Panc1 (cell line): ENCODE measurements around the gene THSD7A. TPM values are rescaled to one million over a fixed set of nuclear protein-coding genes. Genes with fewer than 3 reads are reported as not detected.

Experiments
- ATAC-seq: fragments of 200-7000 bp; cut with Tn5 transposase; 2 replicates; pipeline ENCODE4 v1.9.1; 2020; ENCODE audit warnings: mild to moderate bottlenecking, moderate library complexity
- BruUV-seq: library from RNA; stranded (reverse); fragments of 400-500 nt; replicated peaks from 2 replicates; lab custom pipeline; 2021; lab: Mats Ljungman, UMichigan
- CTCF ChIA-PET: fragments of 300-600 bp; sonication (Branson Sonifier 250); formaldehyde crosslinking; loops from one replicate; lab custom pipeline; 2022; ENCODE audit warnings: antibody characterized with exemption; lab: Charles Lee
- POLR2A ChIA-PET: fragments of 300-600 bp; sonication (Branson Sonifier 250); formaldehyde crosslinking; loops from one replicate; lab custom pipeline; 2022; ENCODE audit warnings: antibody characterized with exemption; lab: Charles Lee
- DNase-seq: peaks from one replicate; pipeline ENCODE4 v3.0.0-alpha.2; 2010; ENCODE audit warnings: low read depth, low spot score
- H3K27ac ChIP-seq: 2 replicates; pipeline ENCODE4 v1.5.1; 2011; ENCODE audit warnings: mild to moderate bottlenecking, low read length, inconsistent platforms
- H3K27me3 ChIP-seq: fragments of 200-500 bp; sonication (Bioruptor generic); 2 replicates; pipeline ENCODE4 v1.6.0; 2014; ENCODE audit warnings: low read length, inconsistent platforms; ENCODE audit not compliant: control insufficient read depth, insufficient read depth
- H3K36me3 ChIP-seq: fragments of 200-500 bp; sonication (Bioruptor generic); 2 replicates; pipeline ENCODE4 v1.5.1; 2014; ENCODE audit warnings: inconsistent platforms, mild to moderate bottlenecking, low read length, moderate library complexity; ENCODE audit not compliant: control insufficient read depth, insufficient read depth
- H3K4me1 ChIP-seq: 2 replicates; pipeline ENCODE4 v1.5.1; 2011; ENCODE audit warnings: inconsistent platforms, mild to moderate bottlenecking, low read length, moderate library complexity; ENCODE audit not compliant: control insufficient read depth, insufficient read depth
- H3K4me3 ChIP-seq, 2 experiments: 2 replicates each; pipeline ENCODE4 v1.5.1; 2011 to 2012; ENCODE audit warnings: low read depth in 2 of 2, low read length in 2 of 2, mild to moderate bottlenecking in 2 of 2, inconsistent platforms in 1 of 2, moderate library complexity in 1 of 2
- H3K9me3 ChIP-seq: fragments of 200-500 bp; sonication (Bioruptor generic); 2 replicates; pipeline ENCODE4 v1.5.1; 2014; ENCODE audit warnings: low read depth, mild to moderate bottlenecking, inconsistent platforms, low read length, moderate library complexity; ENCODE audit not compliant: control insufficient read depth, insufficient read depth
- POLR2AphosphoS5 ChIP-seq: IDR thresholded peaks from 2 replicates; pipeline ENCODE4 v1.6.1; 2012; ENCODE audit warnings: mild to moderate bottlenecking, low read depth, low read length, moderate library complexity
- SIN3A ChIP-seq: IDR thresholded peaks from 2 replicates; pipeline ENCODE4 v1.6.1; 2012; ENCODE audit warnings: low read depth, mild to moderate bottlenecking, low read length, moderate library complexity, borderline replicate concordance; ENCODE audit not compliant: insufficient read depth
- TCF7L2 ChIP-seq: IDR thresholded peaks from 2 replicates; pipeline ENCODE4 v1.6.1; 2011; ENCODE audit warnings: mild to moderate bottlenecking, low read depth, low read length, inconsistent platforms
- in situ Hi-C: cut with HindIII; loops from 2 replicates; pipeline ENCODE4 v1.10.0; 2016; ENCODE audit warnings: low sequenced_read_pairs, low pct_unique_long_range_greater_than_20kb
- intact Hi-C: fragments of 100-400 bp; cut with micrococcal nuclease; formaldehyde crosslinking; loops from one replicate; pipeline ENCODE4 v1.10.0; 2022; ENCODE audit not compliant: unreplicated experiment
- total RNA-seq: library from RNA; stranded (reverse); gene quantifications from one replicate; pipeline ENCODE4 v1.2.1, GENCODE V29; 2021; ENCODE audit not compliant: unreplicated experiment
- TF ChIP-seq, protein P1 (sequence below), 2 experiments: IDR thresholded peaks; 2 replicates each; pipeline ENCODE4 v1.6.1; 2011 to 2012; ENCODE audit warnings: low read depth in 2 of 2, control low read depth in 1 of 2, low read length in 1 of 2, mild to moderate bottlenecking in 1 of 2, moderate library complexity in 1 of 2; ENCODE audit not compliant: insufficient read depth in 1 of 2
- TF ChIP-seq, protein P2 (sequence below): fragments of 450-650 bp; IDR thresholded peaks from 2 replicates; pipeline ENCODE4 v1.5.1; 2017; ENCODE audit warnings: mild to moderate bottlenecking

The THSD7A gene
- total RNA-seq, 1 experiment from 2014 or later, result 38.6 TPM

DNA sequence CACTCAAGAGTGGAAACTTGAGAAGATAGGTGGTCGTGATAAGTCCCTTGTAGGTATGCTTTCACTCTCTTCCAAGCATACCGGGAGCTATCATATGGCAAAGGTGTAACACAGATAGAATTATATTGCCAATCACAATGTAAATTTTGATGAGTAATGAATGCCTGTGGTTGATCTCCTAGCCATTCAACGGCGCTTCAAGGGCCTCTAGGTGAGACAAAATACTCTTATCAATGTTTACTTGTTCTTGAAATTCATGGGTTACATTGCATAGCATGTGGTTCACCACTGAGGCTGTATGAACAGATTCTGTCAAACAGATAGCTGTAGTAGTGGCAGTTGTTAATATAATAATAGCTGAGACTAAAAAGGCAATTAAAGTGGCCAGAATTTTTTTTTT is 82.4 kb downstream of the THSD7A start:
- in situ Hi-C loops, result no loop called here
- peak; percentile 64; the same call in 1 of the 2 replicates for TF ChIP-seq TCF7L2
- TF ChIP-seq, protein P1, sequence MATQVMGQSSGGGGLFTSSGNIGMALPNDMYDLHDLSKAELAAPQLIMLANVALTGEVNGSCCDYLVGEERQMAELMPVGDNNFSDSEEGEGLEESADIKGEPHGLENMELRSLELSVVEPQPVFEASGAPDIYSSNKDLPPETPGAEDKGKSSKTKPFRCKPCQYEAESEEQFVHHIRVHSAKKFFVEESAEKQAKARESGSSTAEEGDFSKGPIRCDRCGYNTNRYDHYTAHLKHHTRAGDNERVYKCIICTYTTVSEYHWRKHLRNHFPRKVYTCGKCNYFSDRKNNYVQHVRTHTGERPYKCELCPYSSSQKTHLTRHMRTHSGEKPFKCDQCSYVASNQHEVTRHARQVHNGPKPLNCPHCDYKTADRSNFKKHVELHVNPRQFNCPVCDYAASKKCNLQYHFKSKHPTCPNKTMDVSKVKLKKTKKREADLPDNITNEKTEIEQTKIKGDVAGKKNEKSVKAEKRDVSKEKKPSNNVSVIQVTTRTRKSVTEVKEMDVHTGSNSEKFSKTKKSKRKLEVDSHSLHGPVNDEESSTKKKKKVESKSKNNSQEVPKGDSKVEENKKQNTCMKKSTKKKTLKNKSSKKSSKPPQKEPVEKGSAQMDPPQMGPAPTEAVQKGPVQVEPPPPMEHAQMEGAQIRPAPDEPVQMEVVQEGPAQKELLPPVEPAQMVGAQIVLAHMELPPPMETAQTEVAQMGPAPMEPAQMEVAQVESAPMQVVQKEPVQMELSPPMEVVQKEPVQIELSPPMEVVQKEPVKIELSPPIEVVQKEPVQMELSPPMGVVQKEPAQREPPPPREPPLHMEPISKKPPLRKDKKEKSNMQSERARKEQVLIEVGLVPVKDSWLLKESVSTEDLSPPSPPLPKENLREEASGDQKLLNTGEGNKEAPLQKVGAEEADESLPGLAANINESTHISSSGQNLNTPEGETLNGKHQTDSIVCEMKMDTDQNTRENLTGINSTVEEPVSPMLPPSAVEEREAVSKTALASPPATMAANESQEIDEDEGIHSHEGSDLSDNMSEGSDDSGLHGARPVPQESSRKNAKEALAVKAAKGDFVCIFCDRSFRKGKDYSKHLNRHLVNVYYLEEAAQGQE (IDR thresholded peaks at IDR 0.05; ENCODE audit: insufficient read depth in 1 of 2, low read depth in 2 of 2, low read length in 1 of 2), result no peak
- ATAC-seq, result peak; percentile 67
- H3K27ac ChIP-seq, result peak overlapping the region; percentile 95
- no peaks in the 10 kb centered on the region; the same call in 1 of the 2 replicates for H3K36me3 ChIP-seq
- intact Hi-C loops, result no loop called here
- BruUV-seq, result no TSS peak
- no peak for DNase-seq
- CTCF ChIA-PET, result no interaction called here
- H3K9me3 ChIP-seq, result peaks cover 10% of the 10 kb centered on the region; the same call in 1 of the 2 replicates
- H3K4me3 ChIP-seq, result no peak overlapping the region
- H3K4me1 ChIP-seq, result peaks cover 47% of the 10 kb centered on the region
- H3K27me3 ChIP-seq, result no peaks in the 10 kb centered on the region
- POLR2A ChIA-PET, result interaction anchor here (0.7 kb wide), 2 partner anchors 57 to 79 kb away, joined by 10 to 19 read pairs; no protein-coding TSS in a partner anchor

DNA sequence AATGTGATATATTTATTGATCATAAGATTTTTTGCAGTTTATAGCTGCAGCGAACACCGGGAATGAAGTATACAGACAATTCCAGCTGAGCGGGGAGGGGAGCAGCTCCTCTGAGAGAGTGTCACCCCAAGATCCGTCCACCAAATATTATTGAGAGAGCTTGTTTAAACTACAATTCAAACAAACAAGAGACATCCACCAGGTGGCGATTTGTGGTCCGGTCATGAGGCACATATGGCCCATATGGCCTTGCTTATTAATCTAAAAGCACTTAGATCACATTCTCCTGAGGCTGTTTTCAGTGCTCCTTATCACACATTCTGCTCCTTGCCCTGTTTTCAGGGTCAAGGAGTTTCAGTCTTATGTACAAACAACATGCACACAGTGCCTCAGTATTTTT is 83.1 kb downstream of the THSD7A start:
- in situ Hi-C loops, result no loop called here
- ATAC-seq (no peak; the same call in 1 of the 2 replicates), DNase-seq (no peak)
- CTCF ChIA-PET, result no interaction called here
- Histone ChIP-seq H3K27ac (peak overlapping the region; percentile 95), H3K4me3 (no peak overlapping the region), H3K4me1 (peaks cover 43% of the 10 kb centered on the region), H3K36me3 (no peaks in the 10 kb centered on the region; the same call in 1 of the 2 replicates), H3K27me3 (no peaks in the 10 kb centered on the region), H3K9me3 (peaks cover 11% of the 10 kb centered on the region; the same call in 1 of the 2 replicates)
- intact Hi-C loops, result no loop called here
- POLR2A ChIA-PET, result interaction anchor here (0.6 to 0.7 kb wide), 3 partner anchors 57 to 1971 kb away, joined by 3 to 19 read pairs (median 3); no protein-coding TSS in a partner anchor
- TF ChIP-seq SIN3A, result no peak
- TF ChIP-seq, protein P1 (IDR thresholded peaks at IDR 0.05; ENCODE audit: insufficient read depth in 1 of 2, low read depth in 2 of 2, low read length in 1 of 2), result no peak
- TF ChIP-seq, protein P2, sequence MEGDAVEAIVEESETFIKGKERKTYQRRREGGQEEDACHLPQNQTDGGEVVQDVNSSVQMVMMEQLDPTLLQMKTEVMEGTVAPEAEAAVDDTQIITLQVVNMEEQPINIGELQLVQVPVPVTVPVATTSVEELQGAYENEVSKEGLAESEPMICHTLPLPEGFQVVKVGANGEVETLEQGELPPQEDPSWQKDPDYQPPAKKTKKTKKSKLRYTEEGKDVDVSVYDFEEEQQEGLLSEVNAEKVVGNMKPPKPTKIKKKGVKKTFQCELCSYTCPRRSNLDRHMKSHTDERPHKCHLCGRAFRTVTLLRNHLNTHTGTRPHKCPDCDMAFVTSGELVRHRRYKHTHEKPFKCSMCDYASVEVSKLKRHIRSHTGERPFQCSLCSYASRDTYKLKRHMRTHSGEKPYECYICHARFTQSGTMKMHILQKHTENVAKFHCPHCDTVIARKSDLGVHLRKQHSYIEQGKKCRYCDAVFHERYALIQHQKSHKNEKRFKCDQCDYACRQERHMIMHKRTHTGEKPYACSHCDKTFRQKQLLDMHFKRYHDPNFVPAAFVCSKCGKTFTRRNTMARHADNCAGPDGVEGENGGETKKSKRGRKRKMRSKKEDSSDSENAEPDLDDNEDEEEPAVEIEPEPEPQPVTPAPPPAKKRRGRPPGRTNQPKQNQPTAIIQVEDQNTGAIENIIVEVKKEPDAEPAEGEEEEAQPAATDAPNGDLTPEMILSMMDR, result peak; percentile 60
- TF ChIP-seq TCF7L2, result no peak
- no peak for TF ChIP-seq POLR2AphosphoS5
- BruUV-seq, result no TSS peak
